B cell (primary cell): ENCODE results near the gene ACIN1. TPM values are rescaled to one million over a fixed set of nuclear protein-coding genes. Genes with fewer than 3 reads are reported as not detected.

Experiments
- ATAC-seq: fragments of 200-7000 bp; cut with Tn5 transposase; one replicate; pipeline ENCODE4 v1.10.0; 2021; ENCODE audit warnings: low read depth, mild to moderate bottlenecking, moderate number of reproducible peaks, moderate library complexity
- CTCF ChIA-PET: fragments of 350-600 bp; sonication (Branson Sonifier 250); formaldehyde crosslinking; loops from one replicate; lab custom pipeline; 2021; ENCODE audit warnings: antibody characterized with exemption, inconsistent platforms; lab: Charles Lee
- POLR2A ChIA-PET: fragments of 350-600 bp; sonication (Branson Sonifier 250); formaldehyde crosslinking; loops from one replicate; lab custom pipeline; 2021; ENCODE audit warnings: antibody characterized with exemption; lab: Charles Lee
- DNase-seq: peaks from one replicate; pipeline ENCODE4 v3.0.0; 2013
- H2AFZ ChIP-seq: 2 replicates; pipeline ENCODE4 v1.6.1; 2012; ENCODE audit warnings: mild to moderate bottlenecking, low read depth, low read length; ENCODE audit not compliant: insufficient read depth, poor library complexity, severe bottlenecking
- H3K27ac ChIP-seq, 2 donors: 1 replicate in 1 of 2; 2 replicates in 1 of 2; pipeline ENCODE4 v1.5.1; 2012 to 2013; ENCODE audit warnings: low read length in 2 of 2, mild to moderate bottlenecking in 2 of 2, moderate library complexity in 1 of 2
- H3K27me3 ChIP-seq, 4 experiments: fragments of 200-600 bp in 1 of 4; sonication (generic) in 1 of 4; replicated peaks in 1 of 4; 1 replicate in 2 of 4; 2 replicates in 2 of 4; pipeline versions ENCODE4 v1.6.1 to v1.7.0; 2013 to 2016; ENCODE audit warnings: low read length in 3 of 4, mild to moderate bottlenecking in 2 of 4, mixed read lengths in 1 of 4, moderate library complexity in 1 of 4; ENCODE audit not compliant: insufficient read depth in 4 of 4, control insufficient read depth in 3 of 4; ENCODE audit errors: control extremely low read depth in 1 of 4
- H3K36me3 ChIP-seq, 2 experiments: replicated peaks in 1 of 2; 1 replicate in 1 of 2; 2 replicates in 1 of 2; pipeline versions ENCODE4 v1.6.1 to v1.7.1; 2013; ENCODE audit warnings: low read length in 1 of 2; ENCODE audit not compliant: insufficient read depth in 2 of 2, control insufficient read depth in 1 of 2; ENCODE audit errors: control extremely low read depth in 1 of 2, extremely low read depth in 1 of 2
- H3K4me1 ChIP-seq, 2 donors: fragments of 200-600 bp in 1 of 2; sonication (generic) in 1 of 2; 1 replicate in 1 of 2; 2 replicates in 1 of 2; pipeline versions ENCODE4 v1.5.1 to v1.6.1; 2013 to 2017; ENCODE audit warnings: low read length in 2 of 2; ENCODE audit not compliant: control insufficient read depth in 2 of 2, insufficient read depth in 2 of 2
- H3K4me2 ChIP-seq: replicated peaks from 2 replicates; pipeline ENCODE3; 2012; ENCODE audit warnings: mild to moderate bottlenecking, low read depth, low read length; ENCODE audit not compliant: poor library complexity, severe bottlenecking
- H3K4me3 ChIP-seq, 5 experiments: fragments of 200-600 bp in 1 of 5; sonication (generic) in 1 of 5; 1 replicate in 3 of 5; 2 replicates in 2 of 5; pipeline versions ENCODE4 v1.5.1 to v1.7.0; 2011 to 2016; ENCODE audit warnings: low read length in 4 of 5, mild to moderate bottlenecking in 4 of 5, low read depth in 2 of 5, control low read depth in 1 of 5, moderate library complexity in 1 of 5; ENCODE audit not compliant: insufficient read depth in 1 of 5; ENCODE audit errors: control extremely low read depth in 1 of 5, extremely low read depth in 1 of 5
- H3K79me2 ChIP-seq: fragments of 200-600 bp; sonication (generic); one replicate; pipeline ENCODE4 v1.6.0; 2016; ENCODE audit warnings: low read length; ENCODE audit not compliant: control insufficient read depth, insufficient read depth
- H3K9ac ChIP-seq: fragments of 200-600 bp; sonication (generic); 2 replicates; pipeline ENCODE4 v1.6.1; 2017; ENCODE audit warnings: mild to moderate bottlenecking, low read length, moderate library complexity
- H3K9me3 ChIP-seq, 3 donors: one replicate each; pipeline versions ENCODE4 v1.6.1 to v1.7.1; 2013; ENCODE audit warnings: low read length in 2 of 3; ENCODE audit not compliant: control insufficient read depth in 2 of 3, insufficient read depth in 1 of 3; ENCODE audit errors: control extremely low read depth in 1 of 3
- H4K20me1 ChIP-seq: 2 replicates; pipeline ENCODE4 v1.6.0; 2012; ENCODE audit warnings: mild to moderate bottlenecking, low read length; ENCODE audit not compliant: insufficient read depth, control insufficient read depth, poor library complexity, severe bottlenecking
- H3K27ac Mint-ChIP-seq: one replicate; pipeline ENCODE4 v1.8.0; 2021; ENCODE audit warnings: mixed read lengths
- H3K27me3 Mint-ChIP-seq: one replicate; pipeline ENCODE4 v1.8.0; 2021; ENCODE audit warnings: mixed read lengths
- H3K4me1 Mint-ChIP-seq: one replicate; pipeline ENCODE4 v1.8.0; 2021; ENCODE audit warnings: mixed read lengths
- H3K4me3 Mint-ChIP-seq: one replicate; pipeline ENCODE4 v1.8.0; 2021; ENCODE audit warnings: mixed read lengths
- H3K9me3 Mint-ChIP-seq: one replicate; pipeline ENCODE4 v1.8.0; 2022; ENCODE audit warnings: mixed read lengths; ENCODE audit not compliant: insufficient read depth
- CTCF ChIP-seq: fragments of 200-600 bp; IDR thresholded peaks from one replicate; pipeline ENCODE4 v1.8.0; 2022; ENCODE audit warnings: antibody characterized with exemption, mild to moderate bottlenecking
- EZH2 ChIP-seq: IDR thresholded peaks from 2 replicates; pipeline ENCODE4 v1.6.1; 2012; ENCODE audit warnings: borderline replicate concordance, low read depth, mild to moderate bottlenecking, moderate library complexity, low read length; ENCODE audit not compliant: insufficient read depth, poor library complexity, severe bottlenecking
- WGBS: methylation state at CpG from one replicate; pipeline ENCODE4 v1.1.5; 2013; ENCODE audit warnings: missing lambda C conversion rate; ENCODE audit not compliant: insufficient coverage; 5-methylcytosine and 5-hydroxymethylcytosine counted together
- intact Hi-C: fragments of 100-400 bp; cut with micrococcal nuclease; formaldehyde crosslinking; loops from one replicate; pipeline ENCODE4 v1.10.0; 2022
- polyA plus RNA-seq: library from polyadenylated mRNA; depleted of rRNA; stranded (reverse); fragments of >200 nt; gene quantifications from 2 replicates; pipeline ENCODE4 v1.2.3, GENCODE V29; 2012
- total RNA-seq, 2 donors: library from RNA; stranded (reverse); fragments of 120-200 nt in 1 of 2; gene quantifications; 1 replicate in 1 of 2; 2 replicates in 1 of 2; pipeline versions ENCODE4 v1.2.3 to v1.2.4, GENCODE V29; 2013 to 2022

Gene ACIN1
- total and polyA plus RNA-seq, 2 donors (not counting 1 experiment from before 2014, with no cell fraction given) = 178 to 359 TPM

GRCh38 chr14:23025151-23025814 lies 69.7 kb downstream of the ACIN1 start:
- H3K4me2 ChIP-seq = no peak overlapping the region
- H3K27ac ChIP-seq = no peak overlapping the region
- no peak for TF ChIP-seq EZH2
- TF ChIP-seq CTCF = no peak
- H3K9me3 ChIP-seq = no peaks in the 10 kb centered on the region
- peaks cover 0 to 16% of the 10 kb centered on the region in 2 experiments for H3K36me3 ChIP-seq
- Mint-ChIP-seq H3K27me3 (no peaks in the 10 kb centered on the region), H3K4me1 (peaks cover 11% of the 10 kb centered on the region), H3K4me3 (no peak overlapping the region), H3K9me3 (no peaks in the 10 kb centered on the region), H3K27ac (no peak overlapping the region)
- WGBS = 89% methylated on average over 2 of the region's 4 CpGs
- POLR2A ChIA-PET = no interaction called here
- ATAC-seq (no peak), DNase-seq (no peak)
- H4K20me1 ChIP-seq = no peaks in the 10 kb centered on the region
- H3K27me3 ChIP-seq = no peaks in the 10 kb centered on the region
- no peak overlapping the region for H2AFZ ChIP-seq
- peaks cover 0 to 3% of the 10 kb centered on the region in 2 donors for H3K4me1 ChIP-seq
- H3K9ac ChIP-seq = no peak overlapping the region
- H3K79me2 ChIP-seq = no peaks in the 10 kb centered on the region
- intact Hi-C loops = no loop called here
- H3K4me3 ChIP-seq = no peak overlapping the region
- CTCF ChIA-PET = interaction anchor here (1.2 to 2.1 kb wide), 2 partner anchors 30 to 33 kb away, joined by 3 to 7 read pairs; no protein-coding TSS in a partner anchor

- no peak overlapping the region for H3K27ac ChIP-seq
These were observed 70.3 kb downstream of the ACIN1 start for GRCh38 chr14:23024612-23025075.

More at GRCh38 chr14:23024612-23025075, 70.3 kb downstream of the ACIN1 start:
- H4K20me1 ChIP-seq = no peaks in the 10 kb centered on the region
- H3K9ac ChIP-seq = no peak overlapping the region
- no peak overlapping the region for H3K4me3 ChIP-seq
- TF ChIP-seq EZH2 (no peak), CTCF (no peak)
- Mint-ChIP-seq H3K27ac (no peak overlapping the region), H3K27me3 (no peaks in the 10 kb centered on the region), H3K4me1 (peaks cover 11% of the 10 kb centered on the region), H3K9me3 (no peaks in the 10 kb centered on the region), H3K4me3 (no peak overlapping the region)
- H3K4me1 ChIP-seq = peaks cover 0 to 3% of the 10 kb centered on the region in 2 donors
- no peak for DNase-seq
- CTCF ChIA-PET = interaction anchor here (1.1 to 2.1 kb wide), 4 partner anchors 29 to 44 kb away, joined by 3 to 7 read pairs (median 4); partner anchors contain the start of gene CDH24
- H3K79me2 ChIP-seq = no peaks in the 10 kb centered on the region
- POLR2A ChIA-PET = interaction anchor here (0.6 kb wide), 1 partner anchor 12 kb away, joined by 12 read pairs; no protein-coding TSS in a partner anchor
- no peak overlapping the region for H3K4me2 ChIP-seq
- intact Hi-C loops = no loop called here
- no peak overlapping the region for H2AFZ ChIP-seq
- H3K9me3 ChIP-seq = no peaks in the 10 kb centered on the region
- H3K27me3 ChIP-seq = no peaks in the 10 kb centered on the region
- H3K36me3 ChIP-seq = peaks cover 0 to 16% of the 10 kb centered on the region in 2 experiments
- no peak for ATAC-seq
- 95% methylated on average over 2 of the region's 7 CpGs for WGBS
